Choroid plexus epithelial cell (primary cell): Measurements from ENCODE around the gene TPR.

Experiments
- DNase-seq: peaks from one replicate; pipeline ENCODE4 v3.0.0-alpha.2; 2010; ENCODE audit warnings: low read depth
- H3K4me3 ChIP-seq: 2 replicates; pipeline ENCODE4 v1.5.1; 2011; ENCODE audit warnings: low read depth, mild to moderate bottlenecking, control low read depth, low read length, moderate library complexity
- CTCF ChIP-seq: conservative IDR thresholded peaks from 2 replicates; pipeline ENCODE4 v1.5.1; 2011; ENCODE audit warnings: low read depth, mild to moderate bottlenecking, control low read depth, inconsistent platforms, low read length, moderate library complexity

TPR gene

GRCh38 chr1:186308264-186309060 is 66.6 kb downstream of the TPR start:
- no peak for TF ChIP-seq CTCF
- DNase-seq, result no peak
- H3K4me3 ChIP-seq, result no peak overlapping the region

GRCh38 chr1:186307445-186307844 is 67.6 kb downstream of the TPR start:
- DNase-seq, result no peak
- TF ChIP-seq CTCF, result no peak

GRCh38 chr1:186306533-186306932 is 68.5 kb downstream of the TPR start:
- no peak overlapping the region for H3K4me3 ChIP-seq
- TF ChIP-seq CTCF, result no peak
- DNase-seq, result no peak

More at GRCh38 chr1:186307445-186307844, 67.6 kb downstream of the TPR start:
- H3K4me3 ChIP-seq, result no peak overlapping the region

GRCh38 chr1:186304982-186305949 is 69.8 kb downstream of the TPR start:
- peak; percentile 66 for DNase-seq
- peak; percentile 75 for TF ChIP-seq CTCF
- no peak overlapping the region for H3K4me3 ChIP-seq

- H3K4me3 ChIP-seq, result no peak overlapping the region
Measured at GRCh38 chr1:186303911-186304310, 71.1 kb downstream of the TPR start.

GRCh38 chr1:186302381-186302920 is 72.6 kb downstream of the TPR start:
- no peak for TF ChIP-seq CTCF
- peak; percentile 35 for DNase-seq

More at GRCh38 chr1:186303911-186304310, 71.1 kb downstream of the TPR start:
- DNase-seq, result no peak
- TF ChIP-seq CTCF, result no peak

More at GRCh38 chr1:186302381-186302920, 72.6 kb downstream of the TPR start:
- no peak overlapping the region for H3K4me3 ChIP-seq
